RWPE1 (cell line): Measurements from ENCODE around the gene TEK.
A peak's percentile ranks its signal among the peaks of the same experiment; 100 is the strongest.

ENCODE experiments used
- CTCF ChIA-PET: fragments of 350-600 bp; sonication (Branson Sonifier 250); formaldehyde crosslinking; extraction: SDS; loops from one replicate; lab custom pipeline; 2021; lab: Yijun Ruan, JAX
- POLR2A ChIA-PET: fragments of 400-600 bp; formaldehyde crosslinking; extraction: SDS; loops from one replicate; lab custom pipeline; 2020; ENCODE audit warnings: antibody characterized with exemption; ENCODE audit not compliant: low non-redundant PET; lab: Yijun Ruan, JAX
- DNase-seq: peaks from one replicate; pipeline ENCODE4 v3.0.0; 2012; ENCODE audit warnings: low spot score
- H3K27ac ChIP-seq: fragments of 450-650 bp; 2 replicates; pipeline ENCODE4 v1.5.1; 2017
- CTCF ChIP-seq: fragments of 450-650 bp; conservative IDR thresholded peaks from 2 replicates; pipeline ENCODE4 v1.5.1; 2017; ENCODE audit warnings: low read depth, mild to moderate bottlenecking

TEK gene

DNA sequence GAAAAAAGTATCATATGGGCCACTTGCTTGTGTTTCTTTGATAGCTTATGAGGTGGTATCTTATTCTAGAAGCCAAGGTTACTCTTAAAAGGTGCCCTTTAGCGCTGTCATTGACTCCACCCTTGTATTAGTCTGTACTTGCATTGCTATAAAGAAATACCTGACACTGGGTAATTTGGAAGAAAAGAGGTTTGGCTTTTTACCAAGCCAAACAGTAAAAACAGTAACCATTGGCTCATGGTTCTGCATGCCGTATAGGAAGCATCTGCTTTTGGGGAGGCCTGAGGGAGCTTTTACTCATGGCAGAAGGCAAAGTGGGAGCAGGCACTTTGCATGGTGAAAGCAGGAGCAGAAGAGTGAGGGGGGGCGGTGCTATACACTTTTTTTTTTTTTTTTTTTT, 87.4 kb downstream of the TEK start:
- POLR2A ChIA-PET: no interaction called here
- CTCF ChIA-PET: no interaction called here
- TF ChIP-seq CTCF: no peak
- H3K27ac ChIP-seq: no peak overlapping the region
- no peak for DNase-seq

GRCh38 chr9:27198190-27198589, 89.2 kb downstream of the TEK start:
- no peak for DNase-seq
- ChIA-PET POLR2A (no interaction called here), CTCF (interaction anchor here (1.4 kb wide), 1 partner anchor 50 kb away, joined by 3 read pairs; no protein-coding TSS in a partner anchor)
- peak; percentile 49; the same call in 1 of the 2 replicates for TF ChIP-seq CTCF
- H3K27ac ChIP-seq: no peak overlapping the region

DNA sequence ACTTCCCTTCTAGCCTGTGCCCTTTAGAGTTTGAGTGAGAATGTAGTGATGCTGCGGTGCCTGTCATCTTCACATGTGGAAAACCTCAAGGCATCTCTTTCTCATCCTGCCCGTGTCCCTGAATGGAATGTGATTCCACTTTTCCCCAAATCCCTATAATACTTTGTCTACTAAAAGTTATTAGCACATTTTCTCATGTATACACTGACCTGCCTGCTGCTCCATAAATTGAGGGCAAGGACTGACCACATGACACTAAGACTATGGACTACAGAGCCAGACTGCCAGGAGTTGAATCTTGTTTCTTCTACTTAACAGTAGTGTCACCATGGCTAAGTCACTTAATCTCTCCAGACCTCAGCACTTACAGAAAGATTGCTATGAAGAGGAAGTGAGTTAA, 93.0 kb downstream of the TEK start:
- no peak for TF ChIP-seq CTCF
- no peak overlapping the region for H3K27ac ChIP-seq
- CTCF ChIA-PET: interaction anchor here (0.6 kb wide), 1 partner anchor 665 kb away, joined by 4 read pairs; no protein-coding TSS in a partner anchor
- POLR2A ChIA-PET: no interaction called here
- no peak for DNase-seq

DNA sequence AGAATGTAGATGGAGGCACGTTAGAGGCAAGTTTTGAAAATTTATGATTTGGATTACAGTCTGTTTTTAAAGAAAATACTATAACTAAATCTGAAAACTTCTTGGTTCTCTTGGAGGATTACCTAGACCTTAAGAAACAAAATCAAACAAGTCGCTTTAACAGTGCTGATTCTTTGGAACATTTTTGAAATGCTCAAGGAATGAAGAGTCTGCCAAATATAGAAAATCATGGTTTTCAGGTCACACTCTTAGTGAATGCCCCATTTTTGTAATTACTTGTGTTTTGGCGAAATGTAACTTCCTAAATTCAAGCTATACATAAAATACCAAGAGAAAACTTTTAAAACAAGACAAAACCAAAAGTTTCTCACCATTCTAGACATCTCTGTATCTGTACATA, 94.8 kb downstream of the TEK start:
- TF ChIP-seq CTCF: no peak
- POLR2A ChIA-PET: no interaction called here
- CTCF ChIA-PET: no interaction called here
- no peak for DNase-seq
- H3K27ac ChIP-seq: no peak overlapping the region

DNA sequence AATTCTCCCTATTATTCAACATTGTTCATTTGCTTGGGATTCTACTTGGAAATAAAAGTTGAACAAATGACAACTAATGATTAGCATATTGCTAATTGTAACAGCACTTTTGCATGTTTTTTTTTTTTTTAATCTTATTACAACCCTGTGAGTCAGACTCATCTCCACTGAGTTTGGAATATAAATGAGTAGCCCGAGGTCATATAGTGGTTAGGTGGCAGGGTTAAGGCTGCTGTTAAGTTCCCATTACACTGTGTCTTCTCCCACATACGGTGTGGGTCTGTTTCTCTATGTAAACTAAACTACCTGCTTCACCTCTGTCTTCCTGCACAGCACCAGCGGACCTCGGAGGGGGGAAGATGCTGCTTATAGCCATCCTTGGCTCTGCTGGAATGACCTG, 95.6 kb downstream of the TEK start:
- ChIA-PET CTCF (no interaction called here), POLR2A (no interaction called here)
- no peak overlapping the region for H3K27ac ChIP-seq
- DNase-seq: peak; percentile 54
- TF ChIP-seq CTCF: no peak

- ChIA-PET POLR2A (no interaction called here), CTCF (no interaction called here)
- DNase-seq: no peak
- no peak overlapping the region for H3K27ac ChIP-seq
- TF ChIP-seq CTCF: no peak
Measured at GRCh38 chr9:27205198-27205597, 96.2 kb downstream of the TEK start.

DNA sequence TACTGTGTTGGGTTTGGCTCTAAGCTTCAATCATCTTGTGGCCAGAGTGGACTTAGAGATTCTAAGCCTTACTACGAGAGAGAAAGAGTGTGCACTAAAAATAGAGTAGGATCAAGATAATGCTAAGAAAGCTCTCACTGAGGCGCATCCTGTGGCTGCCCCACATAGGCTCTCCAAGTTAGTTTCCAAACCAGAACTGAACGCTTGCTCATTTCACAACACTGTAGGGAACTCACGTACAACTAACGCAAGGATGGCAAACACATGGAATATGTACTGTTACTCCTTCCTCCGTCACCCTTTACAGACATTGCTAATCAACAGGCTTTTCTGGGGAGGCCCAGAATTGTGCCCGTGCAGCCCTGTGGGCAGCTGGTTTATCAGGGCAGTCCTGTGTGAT, 97.0 kb downstream of the TEK start:
- ChIA-PET POLR2A (no interaction called here), CTCF (no interaction called here)
- H3K27ac ChIP-seq: no peak overlapping the region
- DNase-seq: no peak
- TF ChIP-seq CTCF: no peak
